ENCODE results near the gene ATP8A2.

The ATP8A2 gene

DNA sequence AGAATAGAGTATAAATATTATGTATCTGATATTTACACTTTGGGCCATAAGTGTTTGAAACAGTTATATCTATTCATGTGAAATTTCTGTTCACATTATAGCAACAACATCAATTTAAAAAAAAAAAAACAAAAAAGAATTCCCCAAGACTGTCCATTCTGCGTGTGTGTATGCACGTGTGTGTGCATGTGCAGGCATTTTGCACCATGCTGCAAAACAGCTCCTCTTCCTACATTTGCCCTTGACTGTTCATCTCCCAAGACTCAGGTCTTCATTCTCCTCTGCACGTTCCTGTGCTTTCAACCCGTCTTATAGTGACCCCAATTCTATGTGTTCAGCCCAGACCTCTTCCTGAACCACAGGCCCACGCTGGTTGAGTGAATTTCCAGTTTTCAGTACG, 530.7 kb downstream of the ATP8A2 start:
- TF ChIP-seq POLR2A (IDR thresholded peaks at IDR 0.05; ENCODE audit: low read length) (no peak), GATA1 (IDR thresholded peaks at IDR 0.05; ENCODE audit: low read depth, low read length) (no peak)
- DNase-seq = no peak

DNA sequence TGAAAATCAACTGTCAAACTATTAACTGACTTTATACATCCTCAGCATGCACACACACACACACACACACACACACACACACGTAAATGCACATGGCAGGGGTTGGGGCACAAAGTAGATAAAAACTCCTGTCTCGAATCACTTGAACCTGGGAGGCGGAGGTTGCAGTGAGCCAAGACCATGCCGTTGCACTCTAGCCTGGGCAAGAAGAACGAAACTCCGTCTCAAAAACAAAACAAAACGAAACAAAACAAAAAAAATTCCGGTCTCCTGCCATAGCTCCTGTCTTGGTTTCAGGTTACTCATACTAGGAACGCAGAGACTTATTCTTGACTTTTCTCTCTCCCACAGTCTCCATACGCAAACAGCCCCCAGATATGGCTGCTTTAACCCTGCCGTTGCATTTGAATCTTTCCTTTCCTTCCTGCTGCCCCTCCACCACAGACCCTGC, 531.1 kb downstream of the ATP8A2 start:
- DNase-seq = no peak
- no peak for TF ChIP-seq POLR2A (IDR thresholded peaks at IDR 0.05; ENCODE audit: low read length)
- no peak for TF ChIP-seq GATA1 (IDR thresholded peaks at IDR 0.05; ENCODE audit: low read depth, low read length)

DNA sequence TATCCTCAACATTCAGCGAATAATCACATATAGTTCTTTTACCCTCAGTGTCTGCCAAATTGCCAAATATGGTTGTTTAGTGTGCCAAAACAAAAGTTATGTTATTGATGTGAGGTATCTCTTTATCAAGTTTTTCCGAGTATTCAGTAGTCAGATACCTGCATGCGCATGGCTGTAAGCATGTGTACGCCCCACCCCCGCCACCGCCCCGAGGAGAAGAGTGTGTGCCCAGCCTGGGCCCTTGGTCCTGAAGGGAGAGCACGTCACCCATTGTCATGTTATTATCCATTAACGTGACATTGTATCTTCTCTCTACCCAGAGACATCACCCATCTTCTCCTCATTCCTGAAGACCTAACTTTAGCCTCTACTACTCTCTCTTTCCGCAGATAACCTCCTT, 533.1 kb downstream of the ATP8A2 start:
- no peak for TF ChIP-seq POLR2A (IDR thresholded peaks at IDR 0.05; ENCODE audit: low read length)
- TF ChIP-seq GATA1 (IDR thresholded peaks at IDR 0.05; ENCODE audit: low read depth, low read length) = no peak
- DNase-seq = no peak

GRCh38 chr13:25905611-25906010, 533.8 kb downstream of the ATP8A2 start:
- no peak for DNase-seq
- no peak for TF ChIP-seq POLR2A (IDR thresholded peaks at IDR 0.05; ENCODE audit: low read length)
- no peak for TF ChIP-seq GATA1 (IDR thresholded peaks at IDR 0.05; ENCODE audit: low read depth, low read length)

GRCh38 chr13:25906191-25906661, 534.5 kb downstream of the ATP8A2 start:
- TF ChIP-seq POLR2A (IDR thresholded peaks at IDR 0.05; ENCODE audit: low read length) = no peak
- TF ChIP-seq GATA1 (IDR thresholded peaks at IDR 0.05; ENCODE audit: low read depth, low read length) = no peak
- no peak for DNase-seq

DNA sequence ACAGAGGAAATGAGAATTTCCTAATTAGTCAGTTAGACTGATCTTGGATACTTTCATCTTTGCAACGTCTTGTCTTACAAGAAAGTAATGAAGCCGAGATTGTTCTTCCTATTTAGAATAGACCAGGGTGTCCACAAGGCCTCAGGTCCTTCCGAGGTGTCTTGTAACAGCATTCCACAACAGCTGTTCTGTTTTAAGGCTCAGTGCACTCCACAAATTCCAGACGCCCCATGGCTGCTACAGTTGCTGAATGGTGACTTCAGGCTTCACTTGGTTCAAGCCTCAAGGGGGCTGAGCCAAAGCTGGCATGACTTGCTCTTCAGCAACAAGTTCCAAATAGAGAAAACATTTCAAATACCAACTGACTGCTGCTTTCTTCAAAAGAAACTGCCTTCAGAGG, 536.6 kb downstream of the ATP8A2 start:
- no peak for DNase-seq
- TF ChIP-seq POLR2A (IDR thresholded peaks at IDR 0.05; ENCODE audit: low read length) (no peak), GATA1 (IDR thresholded peaks at IDR 0.05; ENCODE audit: low read depth, low read length) (no peak)

DNA sequence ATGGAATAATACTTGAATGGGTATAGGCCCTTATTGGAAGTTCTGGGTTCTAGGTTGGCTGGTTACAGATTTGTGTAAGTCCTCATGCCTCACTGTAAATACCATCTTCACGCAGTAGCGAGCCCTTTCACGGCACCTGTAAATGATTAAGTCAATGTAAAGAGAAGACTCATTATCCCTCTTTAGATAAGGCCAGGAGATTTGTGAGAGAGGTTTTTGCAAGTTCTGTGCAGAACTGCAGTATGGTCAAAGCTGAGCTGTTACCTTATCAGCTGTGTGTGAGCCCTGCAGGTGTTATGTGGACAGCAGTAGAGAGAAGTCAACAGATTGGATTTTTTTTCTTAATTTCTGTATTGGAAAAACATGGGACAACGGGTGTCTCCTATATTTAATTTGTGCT, 538.5 kb downstream of the ATP8A2 start:
- DNase-seq = no peak
- TF ChIP-seq POLR2A (IDR thresholded peaks at IDR 0.05; ENCODE audit: low read length) (no peak), GATA1 (IDR thresholded peaks at IDR 0.05; ENCODE audit: low read depth, low read length) (no peak)

GRCh38 chr13:25910991-25911419, 539.2 kb downstream of the ATP8A2 start:
- no peak for DNase-seq
- TF ChIP-seq GATA1 (IDR thresholded peaks at IDR 0.05; ENCODE audit: low read depth, low read length) = no peak
- TF ChIP-seq POLR2A (IDR thresholded peaks at IDR 0.05; ENCODE audit: low read length) = no peak

- DNase-seq = no peak
- TF ChIP-seq POLR2A (IDR thresholded peaks at IDR 0.05; ENCODE audit: low read length) (no peak), GATA1 (IDR thresholded peaks at IDR 0.05; ENCODE audit: low read depth, low read length) (no peak)
These were observed 541.2 kb downstream of the ATP8A2 start for GRCh38 chr13:25912961-25913360.

GRCh38 chr13:25915840-25916518, 544.2 kb downstream of the ATP8A2 start:
- DNase-seq = no peak
- TF ChIP-seq POLR2A (IDR thresholded peaks at IDR 0.05; ENCODE audit: low read length) (no peak), GATA1 (IDR thresholded peaks at IDR 0.05; ENCODE audit: low read depth, low read length) (no peak)

GRCh38 chr13:25920277-25920676, 548.5 kb downstream of the ATP8A2 start:
- no peak for DNase-seq
- no peak for TF ChIP-seq POLR2A (IDR thresholded peaks at IDR 0.05; ENCODE audit: low read length)
- no peak for TF ChIP-seq GATA1 (IDR thresholded peaks at IDR 0.05; ENCODE audit: low read depth, low read length)

GRCh38 chr13:25920931-25921330, 549.2 kb downstream of the ATP8A2 start:
- no peak for TF ChIP-seq GATA1 (IDR thresholded peaks at IDR 0.05; ENCODE audit: low read depth, low read length)
- TF ChIP-seq POLR2A (IDR thresholded peaks at IDR 0.05; ENCODE audit: low read length) = no peak
- DNase-seq = no peak

GRCh38 chr13:25922376-25922775, 550.6 kb downstream of the ATP8A2 start:
- no peak for TF ChIP-seq GATA1 (IDR thresholded peaks at IDR 0.05; ENCODE audit: low read depth, low read length)
- no peak for TF ChIP-seq POLR2A (IDR thresholded peaks at IDR 0.05; ENCODE audit: low read length)
- DNase-seq = no peak

DNA sequence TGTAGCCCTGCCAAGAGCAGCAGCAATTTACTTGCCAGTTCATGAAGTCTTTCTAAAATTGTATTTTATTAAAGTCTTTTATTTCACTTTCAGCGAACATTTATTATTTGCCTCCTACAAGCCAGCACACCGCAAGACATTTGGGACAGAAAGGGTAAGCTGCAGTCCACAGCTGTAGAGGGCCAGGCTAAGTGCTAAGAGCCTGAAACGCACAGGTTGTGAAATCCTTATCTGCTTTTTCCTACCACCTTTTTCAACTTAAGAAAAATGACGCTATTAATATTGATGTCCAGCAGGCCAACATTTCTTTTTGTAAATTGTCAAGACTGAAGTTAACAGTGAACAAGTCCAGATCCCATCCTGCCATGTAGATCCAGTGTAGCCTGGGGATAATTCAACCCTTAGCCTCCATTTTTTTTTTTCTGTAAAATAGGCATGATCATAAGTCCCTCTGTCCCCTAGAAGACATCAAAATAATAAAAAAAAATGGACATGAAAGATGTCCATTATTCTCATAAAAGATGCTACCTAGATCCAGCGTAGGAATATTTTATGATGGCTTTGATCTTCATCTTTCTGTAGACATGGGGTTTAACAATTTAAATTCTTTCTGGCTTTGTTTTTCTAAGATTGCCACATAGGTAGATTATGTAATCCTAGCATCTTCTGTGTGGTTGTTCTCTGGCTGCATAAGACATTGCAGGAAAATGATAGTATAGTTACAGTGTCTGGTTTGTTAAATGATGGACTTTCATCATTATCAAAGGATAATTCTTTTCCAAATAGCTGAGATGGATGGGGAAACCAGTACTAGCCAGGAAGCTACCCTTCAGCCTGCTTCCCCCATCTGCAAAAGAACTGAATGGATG, 551.7 kb downstream of the ATP8A2 start:
- TF ChIP-seq POLR2A (IDR thresholded peaks at IDR 0.05; ENCODE audit: low read length) = no peak
- no peak for TF ChIP-seq GATA1 (IDR thresholded peaks at IDR 0.05; ENCODE audit: low read depth, low read length)
- DNase-seq = no peak
